Gastrocnemius medialis (tissue), 4 donors: Measurements from ENCODE around the gene SLC25A21.

Source experiments
- POLR2A ChIP-seq, 2 donors: fragments of 450-650 bp; IDR thresholded peaks; one replicate each; pipeline ENCODE4 v1.6.1; 2017; ENCODE audit warnings: antibody characterized with exemption in 2 of 2, mild to moderate bottlenecking in 2 of 2, moderate library complexity in 2 of 2
- TF ChIP-seq, protein P1 (sequence below), 5 experiments: fragments of 450-650 bp in 3 of 5; fragments of 200-600 bp in 2 of 5; sonication (generic) in 2 of 5; IDR thresholded peaks in 4 of 5; conservative IDR thresholded peaks in 1 of 5; 1 replicate in 4 of 5; 2 replicates in 1 of 5; pipeline ENCODE4 v1.5.1; 2016 to 2019; ENCODE audit warnings: antibody characterized with exemption in 5 of 5, mild to moderate bottlenecking in 3 of 5, moderate library complexity in 3 of 5

DNA sequence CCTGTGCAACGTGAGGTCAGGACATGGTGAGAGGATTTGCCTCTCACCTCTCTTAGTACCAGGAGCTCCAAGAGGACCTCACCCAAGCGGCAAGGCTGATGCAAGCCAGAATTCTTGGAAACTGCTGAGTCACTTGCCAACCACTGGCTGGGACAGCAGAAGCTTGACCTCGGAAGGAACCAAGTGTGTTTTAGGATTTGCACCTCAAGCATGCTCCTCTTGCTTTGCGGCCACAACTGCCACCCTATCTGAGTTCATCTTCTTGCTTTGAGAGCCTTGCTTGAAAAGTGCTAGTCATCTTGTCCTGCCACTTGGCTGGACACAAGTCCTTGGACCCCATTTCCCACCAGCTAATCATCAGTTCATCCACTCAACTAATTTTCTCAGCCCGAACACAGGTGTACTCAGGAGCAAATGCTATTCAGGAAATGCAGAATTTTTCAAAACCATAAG, 195.8 kb downstream of the SLC25A21 start:
- TF ChIP-seq, protein P1, sequence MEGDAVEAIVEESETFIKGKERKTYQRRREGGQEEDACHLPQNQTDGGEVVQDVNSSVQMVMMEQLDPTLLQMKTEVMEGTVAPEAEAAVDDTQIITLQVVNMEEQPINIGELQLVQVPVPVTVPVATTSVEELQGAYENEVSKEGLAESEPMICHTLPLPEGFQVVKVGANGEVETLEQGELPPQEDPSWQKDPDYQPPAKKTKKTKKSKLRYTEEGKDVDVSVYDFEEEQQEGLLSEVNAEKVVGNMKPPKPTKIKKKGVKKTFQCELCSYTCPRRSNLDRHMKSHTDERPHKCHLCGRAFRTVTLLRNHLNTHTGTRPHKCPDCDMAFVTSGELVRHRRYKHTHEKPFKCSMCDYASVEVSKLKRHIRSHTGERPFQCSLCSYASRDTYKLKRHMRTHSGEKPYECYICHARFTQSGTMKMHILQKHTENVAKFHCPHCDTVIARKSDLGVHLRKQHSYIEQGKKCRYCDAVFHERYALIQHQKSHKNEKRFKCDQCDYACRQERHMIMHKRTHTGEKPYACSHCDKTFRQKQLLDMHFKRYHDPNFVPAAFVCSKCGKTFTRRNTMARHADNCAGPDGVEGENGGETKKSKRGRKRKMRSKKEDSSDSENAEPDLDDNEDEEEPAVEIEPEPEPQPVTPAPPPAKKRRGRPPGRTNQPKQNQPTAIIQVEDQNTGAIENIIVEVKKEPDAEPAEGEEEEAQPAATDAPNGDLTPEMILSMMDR (IDR thresholded peaks at IDR 0.05 in 4 of 5, conservative IDR thresholded peaks at IDR 0.05 in 1 of 5): no peak
- TF ChIP-seq POLR2A (IDR thresholded peaks at IDR 0.05): no peak
